Measurements from ENCODE around the gene GALNTL6. TPM values are rescaled to one million over a fixed set of nuclear protein-coding genes. Genes with fewer than 3 reads are reported as not detected.

GALNTL6 gene
- total and polyA plus RNA-seq, 9 of the 15 experiments (the other 6 are each of a cell fraction or from before 2014, with no cell fraction given): 0.18 to 0.50 (median 0.29) TPM

- BruUV-seq (replicated peaks): no TSS peak
- intact Hi-C loops (cut with micrococcal nuclease): loop anchor here (10.0 kb wide), 2 partner anchors 626 to 986 kb away; no protein-coding TSS in a partner anchor
- TF ChIP-seq DMBX1 (CRISPR knock-in tag; IDR thresholded peaks at IDR 0.05; ENCODE audit: borderline replicate concordance) (no peak), ZNF696 (CRISPR knock-in tag; conservative IDR thresholded peaks at IDR 0.05) (no peak), REST (IDR thresholded peaks at IDR 0.05; ENCODE audit: borderline replicate concordance) (peak; percentile 56; the same call in 1 of the 2 replicates), REST (CRISPR knock-in tag; IDR thresholded peaks at IDR 0.05; ENCODE audit: low read depth) (no peak), LARP7 (IDR thresholded peaks at IDR 0.05) (no peak), CTCF (IDR thresholded peaks at IDR 0.05 in 2 of 3, conservative IDR thresholded peaks at IDR 0.05 in 1 of 3; ENCODE audit: insufficient read depth in 2 of 3, low read depth in 1 of 3, low read length in 3 of 3) (peak; percentile 3 to 53 (median 31); a peak in 2 of 6 replicates), ZNF253 (CRISPR knock-in tag; conservative IDR thresholded peaks at IDR 0.05) (no peak), DIDO1 (tag; IDR thresholded peaks at IDR 0.05; ENCODE audit: low read depth) (no peak), HSF4 (CRISPR knock-in tag; IDR thresholded peaks at IDR 0.05; ENCODE audit: borderline replicate concordance) (no peak), NFIX (CRISPR knock-in tag; IDR thresholded peaks at IDR 0.05; ENCODE audit: low read depth) (no peak), PHF21A (IDR thresholded peaks at IDR 0.05; ENCODE audit: borderline replicate concordance, low read depth) (no peak), CREB3 (tag; conservative IDR thresholded peaks at IDR 0.05; ENCODE audit: low read depth) (no peak)
Measured at GRCh38 chr4:172830295-172830764, 1017.1 kb downstream of the GALNTL6 start.

More at GRCh38 chr4:172830295-172830764, 1017.1 kb downstream of the GALNTL6 start:
- H3K4me3 ChIP-seq: no peak overlapping the region
- H3K27ac ChIP-seq (ENCODE audit: extremely low read depth, low read depth, low read length): no peak overlapping the region
- H3K79me2 ChIP-seq (ENCODE audit: control insufficient read depth, insufficient read depth, low read length): no peaks in the 10 kb centered on the region
- CTCF ChIA-PET (ENCODE audit: low intra/inter-chr PET ratio): no interaction called here
- ATAC-seq: no peak
- in situ Hi-C loops (cut with MboI): no loop called here
- H2AFZ ChIP-seq (ENCODE audit: low read depth, low read length): no peak overlapping the region
- 0% methylated on average over 5 of the region's 5 CpGs for WGBS (ENCODE audit: insufficient coverage, low coverage, missing lambda C conversion rate)
- no peaks in the 10 kb centered on the region for H3K4me1 ChIP-seq (replicated peaks in 1 of 2; ENCODE audit: control insufficient read depth in 2 of 2, insufficient read depth in 2 of 2, low read length in 2 of 2)
- no peak overlapping the region for H3K9ac ChIP-seq (ENCODE audit: insufficient read depth in 1 of 2, low read depth in 2 of 2, low read length in 2 of 2)
- H3K36me3 ChIP-seq (ENCODE audit: control insufficient read depth, insufficient read depth, low read length): no peaks in the 10 kb centered on the region
- peak; percentile 58 for FAIRE-seq
- peaks cover 0 to 10% of the 10 kb centered on the region in 2 experiments; a peak in 1 of 5 replicates for H3K27me3 ChIP-seq (ENCODE audit: control insufficient read depth in 2 of 2, insufficient read depth in 2 of 2, low read length in 2 of 2)
- no peak overlapping the region for H3K4me2 ChIP-seq (ENCODE audit: insufficient read depth, low read length)
- DNase-seq (ENCODE audit: extremely low read depth in 1 of 4, low spot score in 3 of 4): peak; percentile 16 to 50 (median 30)
- H3K9me1 ChIP-seq (ENCODE audit: control insufficient read depth, insufficient read depth, low read length): no peaks in the 10 kb centered on the region
- H3K9me3 ChIP-seq (replicated peaks; ENCODE audit: control insufficient read depth, insufficient read depth, low read depth, low read length): no peaks in the 10 kb centered on the region
- POLR2A ChIA-PET: no interaction called here
- no peaks in the 10 kb centered on the region for H4K20me1 ChIP-seq (replicated peaks; ENCODE audit: control insufficient read depth, insufficient read depth, low read length)

All from K562 (cell line).